ENCODE measurements around the gene ZNF445. TPM values are rescaled to one million over a fixed set of nuclear protein-coding genes. Genes with fewer than 3 reads are reported as not detected.

Gene ZNF445
- total RNA-seq, 1 experiment from 2014 or later: 11.9 TPM

- no TSS peak for BruUV-seq (replicated peaks)
- Histone ChIP-seq H3K27me3 (ENCODE audit: control insufficient read depth, insufficient read depth, low read length) (no peaks in the 10 kb centered on the region), H3K4me1 (ENCODE audit: control insufficient read depth, insufficient read depth, low read length) (no peaks in the 10 kb centered on the region), H3K36me3 (ENCODE audit: control insufficient read depth, insufficient read depth, low read length) (no peaks in the 10 kb centered on the region), H3K4me3 (ENCODE audit: low read depth in 2 of 2, low read length in 2 of 2) (no peak overlapping the region), H3K27ac (ENCODE audit: low read length) (no peak overlapping the region), H3K9me3 (ENCODE audit: control insufficient read depth, insufficient read depth, low read depth, low read length) (no peaks in the 10 kb centered on the region)
- in situ Hi-C loops (cut with HindIII; ENCODE audit: low pct_unique_long_range_greater_than_20kb, low sequenced_read_pairs): no loop called here
- POLR2A ChIA-PET: no interaction called here
- no peak for DNase-seq (ENCODE audit: low read depth, low spot score)
- CTCF ChIA-PET: interaction anchor here (0.6 kb wide), 1 partner anchor 57 kb away, joined by 6 read pairs; no protein-coding TSS in a partner anchor
- intact Hi-C loops (cut with micrococcal nuclease; ENCODE audit: unreplicated experiment): no loop called here
- no peak for ATAC-seq
- no peak for TF ChIP-seq POLR2AphosphoS5 (IDR thresholded peaks at IDR 0.05; ENCODE audit: low read depth, low read length)
- no peak for TF ChIP-seq REST (IDR thresholded peaks at IDR 0.05; ENCODE audit: insufficient read depth in 1 of 2, low read depth in 2 of 2, low read length in 1 of 2)
- TF ChIP-seq TCF7L2 (IDR thresholded peaks at IDR 0.05; ENCODE audit: low read depth, low read length): no peak
- no peak for TF ChIP-seq SIN3A (IDR thresholded peaks at IDR 0.05; ENCODE audit: borderline replicate concordance, insufficient read depth, low read depth, low read length)
- TF ChIP-seq, protein P1, sequence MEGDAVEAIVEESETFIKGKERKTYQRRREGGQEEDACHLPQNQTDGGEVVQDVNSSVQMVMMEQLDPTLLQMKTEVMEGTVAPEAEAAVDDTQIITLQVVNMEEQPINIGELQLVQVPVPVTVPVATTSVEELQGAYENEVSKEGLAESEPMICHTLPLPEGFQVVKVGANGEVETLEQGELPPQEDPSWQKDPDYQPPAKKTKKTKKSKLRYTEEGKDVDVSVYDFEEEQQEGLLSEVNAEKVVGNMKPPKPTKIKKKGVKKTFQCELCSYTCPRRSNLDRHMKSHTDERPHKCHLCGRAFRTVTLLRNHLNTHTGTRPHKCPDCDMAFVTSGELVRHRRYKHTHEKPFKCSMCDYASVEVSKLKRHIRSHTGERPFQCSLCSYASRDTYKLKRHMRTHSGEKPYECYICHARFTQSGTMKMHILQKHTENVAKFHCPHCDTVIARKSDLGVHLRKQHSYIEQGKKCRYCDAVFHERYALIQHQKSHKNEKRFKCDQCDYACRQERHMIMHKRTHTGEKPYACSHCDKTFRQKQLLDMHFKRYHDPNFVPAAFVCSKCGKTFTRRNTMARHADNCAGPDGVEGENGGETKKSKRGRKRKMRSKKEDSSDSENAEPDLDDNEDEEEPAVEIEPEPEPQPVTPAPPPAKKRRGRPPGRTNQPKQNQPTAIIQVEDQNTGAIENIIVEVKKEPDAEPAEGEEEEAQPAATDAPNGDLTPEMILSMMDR (IDR thresholded peaks at IDR 0.05): no peak
These were observed 62.9 kb downstream of the ZNF445 start for GRCh38 chr3:44414517-44415090.

GRCh38 chr3:44412365-44412764 is 65.1 kb downstream of the ZNF445 start:
- ChIA-PET CTCF (no interaction called here), POLR2A (no interaction called here)
- Histone ChIP-seq H3K36me3 (ENCODE audit: control insufficient read depth, insufficient read depth, low read length) (no peaks in the 10 kb centered on the region), H3K27ac (ENCODE audit: low read length) (no peak overlapping the region), H3K9me3 (ENCODE audit: control insufficient read depth, insufficient read depth, low read depth, low read length) (no peaks in the 10 kb centered on the region), H3K4me3 (ENCODE audit: low read depth in 2 of 2, low read length in 2 of 2) (no peak overlapping the region), H3K4me1 (ENCODE audit: control insufficient read depth, insufficient read depth, low read length) (no peaks in the 10 kb centered on the region), H3K27me3 (ENCODE audit: control insufficient read depth, insufficient read depth, low read length) (no peaks in the 10 kb centered on the region)
- in situ Hi-C loops (cut with HindIII; ENCODE audit: low pct_unique_long_range_greater_than_20kb, low sequenced_read_pairs): no loop called here
- ATAC-seq (no peak), DNase-seq (ENCODE audit: low read depth, low spot score) (no peak)
- intact Hi-C loops (cut with micrococcal nuclease; ENCODE audit: unreplicated experiment): no loop called here
- TF ChIP-seq REST (IDR thresholded peaks at IDR 0.05; ENCODE audit: insufficient read depth in 1 of 2, low read depth in 2 of 2, low read length in 1 of 2) (no peak), SIN3A (IDR thresholded peaks at IDR 0.05; ENCODE audit: borderline replicate concordance, insufficient read depth, low read depth, low read length) (no peak), POLR2AphosphoS5 (IDR thresholded peaks at IDR 0.05; ENCODE audit: low read depth, low read length) (no peak), TCF7L2 (IDR thresholded peaks at IDR 0.05; ENCODE audit: low read depth, low read length) (no peak)
- TF ChIP-seq, protein P1 (IDR thresholded peaks at IDR 0.05): no peak
- BruUV-seq (replicated peaks): no TSS peak

Data from Panc1 (cell line).